ENCODE data around the gene NT5DC4.
A peak's percentile ranks its signal among the peaks of the same experiment; 100 is the strongest.

The NT5DC4 gene

GRCh38 chr2:112782234-112782799, 61.5 kb downstream of the NT5DC4 start:
- FAIRE-seq = no peak

GRCh38 chr2:112783187-112783714, 62.4 kb downstream of the NT5DC4 start:
- DNase-seq (ENCODE audit: low spot score) = no peak
- FAIRE-seq = peak; percentile 2

More at GRCh38 chr2:112782234-112782799, 61.5 kb downstream of the NT5DC4 start:
- DNase-seq (ENCODE audit: low spot score) = no peak

- FAIRE-seq = no peak
- no peak for DNase-seq (ENCODE audit: low spot score)
Measured at GRCh38 chr2:112784199-112785189, 63.7 kb downstream of the NT5DC4 start, which contains the start of gene IL1A. Gene IL1A (minus strand): TSS chr2:112784493. CDS start chr2:112783770, 723 bp downstream.

GRCh38 chr2:112787294-112787693, 66.5 kb downstream of the NT5DC4 start:
- FAIRE-seq (no peak), DNase-seq (ENCODE audit: low spot score) (no peak)

- DNase-seq (ENCODE audit: low spot score) (no peak), FAIRE-seq (no peak)
Measured at GRCh38 chr2:112787729-112788393, 67.0 kb downstream of the NT5DC4 start.

- FAIRE-seq = no peak
Measured at GRCh38 chr2:112788653-112789052, 67.8 kb downstream of the NT5DC4 start.

More at GRCh38 chr2:112788653-112789052, 67.8 kb downstream of the NT5DC4 start:
- DNase-seq (ENCODE audit: low spot score) = no peak
